ENCODE data around the gene POLR2E.

Gene POLR2E

GRCh38 chr19:1045247-1045603 lies 50.0 kb downstream of the POLR2E start:
- TF ChIP-seq CTCF (IDR thresholded peaks at IDR 0.05; ENCODE audit: low read depth, low read length, poor library complexity, severe bottlenecking) (no peak), EZH2phosphoT487 (IDR thresholded peaks at IDR 0.05; ENCODE audit: borderline replicate concordance, low read length) (no peak)
- H3K4me1 ChIP-seq (ENCODE audit: control insufficient read depth, low read length), result peaks cover 13% of the 10 kb centered on the region
- peaks cover 4% of the 10 kb centered on the region; the same call in 1 of the 2 replicates for H4K20me1 ChIP-seq (ENCODE audit: control insufficient read depth, insufficient read depth, low read depth, low read length)
- peaks cover 43% of the 10 kb centered on the region for H3K36me3 ChIP-seq (ENCODE audit: control insufficient read depth, low read length)
- no peak overlapping the region for H3K4me2 ChIP-seq (ENCODE audit: low read length)
- H3K9me2 ChIP-seq (replicated peaks; ENCODE audit: control insufficient read depth, low read length), result no peaks in the 10 kb centered on the region
- H3K27me3 ChIP-seq (ENCODE audit: control insufficient read depth, low read length), result no peaks in the 10 kb centered on the region
- no peak overlapping the region for H3K27ac ChIP-seq (ENCODE audit: low read depth, low read length)
- no peak overlapping the region for H3K4me3 ChIP-seq (ENCODE audit: low read length)
- no peaks in the 10 kb centered on the region for H3K9me3 ChIP-seq (ENCODE audit: control insufficient read depth, insufficient read depth, low read length)
- peaks cover 15% of the 10 kb centered on the region for H3K79me2 ChIP-seq (ENCODE audit: control insufficient read depth, low read length)
- H3F3A ChIP-seq (ENCODE audit: control insufficient read depth, insufficient read depth), result 0 out of 2 replicates have a peak, but pooled peaks cover under 1% of the 10 kb centered on the region

- Histone ChIP-seq H3K36me3 (ENCODE audit: control insufficient read depth, low read length) (peaks cover 52% of the 10 kb centered on the region), H3K27me3 (ENCODE audit: control insufficient read depth, low read length) (no peaks in the 10 kb centered on the region)
Measured at GRCh38 chr19:1042689-1043511, 52.3 kb downstream of the POLR2E start.

GRCh38 chr19:1041835-1042685 lies 53.1 kb downstream of the POLR2E start:
- H3K27ac ChIP-seq (ENCODE audit: low read depth, low read length), result no peak overlapping the region
- H3K9me3 ChIP-seq (ENCODE audit: control insufficient read depth, insufficient read depth, low read length), result no peaks in the 10 kb centered on the region
- peaks cover 4% of the 10 kb centered on the region; the same call in 1 of the 2 replicates for H4K20me1 ChIP-seq (ENCODE audit: control insufficient read depth, insufficient read depth, low read depth, low read length)
- H3K4me3 ChIP-seq (ENCODE audit: low read length), result no peak overlapping the region
- H3K36me3 ChIP-seq (ENCODE audit: control insufficient read depth, low read length), result peaks cover 52% of the 10 kb centered on the region
- no peak overlapping the region for H3K4me2 ChIP-seq (ENCODE audit: low read length)
- peaks cover 16% of the 10 kb centered on the region for H3K79me2 ChIP-seq (ENCODE audit: control insufficient read depth, low read length)
- H3K9me2 ChIP-seq (replicated peaks; ENCODE audit: control insufficient read depth, low read length), result no peaks in the 10 kb centered on the region
- no peak for TF ChIP-seq EZH2phosphoT487 (IDR thresholded peaks at IDR 0.05; ENCODE audit: borderline replicate concordance, low read length)
- no peak for TF ChIP-seq CTCF (IDR thresholded peaks at IDR 0.05; ENCODE audit: low read depth, low read length, poor library complexity, severe bottlenecking)
- no peaks in the 10 kb centered on the region for H3K27me3 ChIP-seq (ENCODE audit: control insufficient read depth, low read length)
- H3F3A ChIP-seq (ENCODE audit: control insufficient read depth, insufficient read depth), result peaks cover 26% of the 10 kb centered on the region
- peaks cover 41% of the 10 kb centered on the region for H3K4me1 ChIP-seq (ENCODE audit: control insufficient read depth, low read length)

More at GRCh38 chr19:1042689-1043511, 52.3 kb downstream of the POLR2E start:
- Histone ChIP-seq H3K4me1 (ENCODE audit: control insufficient read depth, low read length) (peaks cover 32% of the 10 kb centered on the region), H3K4me2 (ENCODE audit: low read length) (no peak overlapping the region), H3K9me3 (ENCODE audit: control insufficient read depth, insufficient read depth, low read length) (no peaks in the 10 kb centered on the region), H3K27ac (ENCODE audit: low read depth, low read length) (no peak overlapping the region), H3F3A (ENCODE audit: control insufficient read depth, insufficient read depth) (peaks cover 19% of the 10 kb centered on the region), H3K4me3 (ENCODE audit: low read length) (no peak overlapping the region), H3K79me2 (ENCODE audit: control insufficient read depth, low read length) (peaks cover 16% of the 10 kb centered on the region), H4K20me1 (ENCODE audit: control insufficient read depth, insufficient read depth, low read depth, low read length) (peaks cover 4% of the 10 kb centered on the region; the same call in 1 of the 2 replicates), H3K9me2 (replicated peaks; ENCODE audit: control insufficient read depth, low read length) (no peaks in the 10 kb centered on the region)
- TF ChIP-seq EZH2phosphoT487 (IDR thresholded peaks at IDR 0.05; ENCODE audit: borderline replicate concordance, low read length), result no peak
- TF ChIP-seq CTCF (IDR thresholded peaks at IDR 0.05; ENCODE audit: low read depth, low read length, poor library complexity, severe bottlenecking), result no peak
